ENCODE measurements around the gene NPL.

- TF ChIP-seq ZNF23 (tag by site-specific recombination; IDR thresholded peaks at IDR 0.05; ENCODE audit: borderline replicate concordance) (no peak), CTCF (tag by site-specific recombination; IDR thresholded peaks at IDR 0.05) (peak; percentile 46; the same call in 1 of the 2 replicates), TSHZ1 (tag by site-specific recombination; IDR thresholded peaks at IDR 0.05; ENCODE audit: borderline replicate concordance) (no peak), GLI4 (tag by site-specific recombination; IDR thresholded peaks at IDR 0.05) (no peak), KLF7 (tag by site-specific recombination; IDR thresholded peaks at IDR 0.05; ENCODE audit: borderline replicate concordance) (no peak; the same call in 1 of the 2 replicates), ZNF76 (tag by site-specific recombination; IDR thresholded peaks at IDR 0.05; ENCODE audit: borderline replicate concordance, low read depth) (peak; percentile 87; the same call in 1 of the 2 replicates), ZBTB7A (tag by site-specific recombination; IDR thresholded peaks at IDR 0.05; ENCODE audit: low read depth) (0 out of 2 replicates have a peak, but pooled peaks have one; percentile 27), ZNF239 (tag by site-specific recombination; IDR thresholded peaks at IDR 0.05) (no peak), ZBTB20 (tag by site-specific recombination; IDR thresholded peaks at IDR 0.05) (peak; percentile 98), ZNF48 (tag by site-specific recombination; IDR thresholded peaks at IDR 0.05) (no peak), ZNF555 (tag by site-specific recombination; conservative IDR thresholded peaks at IDR 0.05) (no peak), ZNF529 (tag by site-specific recombination; IDR thresholded peaks at IDR 0.05; ENCODE audit: insufficient replicate concordance) (no peak)
Measured at GRCh38 chr1:182789138-182790076, at the start of gene NPL.

All from HEK293 (cell line).